Measurements from ENCODE around the gene TP53RK. TPM values are rescaled to one million over a fixed set of nuclear protein-coding genes. Genes with fewer than 3 reads are reported as not detected.

TP53RK gene
- polyA plus RNA-seq: 12.7 TPM

DNA sequence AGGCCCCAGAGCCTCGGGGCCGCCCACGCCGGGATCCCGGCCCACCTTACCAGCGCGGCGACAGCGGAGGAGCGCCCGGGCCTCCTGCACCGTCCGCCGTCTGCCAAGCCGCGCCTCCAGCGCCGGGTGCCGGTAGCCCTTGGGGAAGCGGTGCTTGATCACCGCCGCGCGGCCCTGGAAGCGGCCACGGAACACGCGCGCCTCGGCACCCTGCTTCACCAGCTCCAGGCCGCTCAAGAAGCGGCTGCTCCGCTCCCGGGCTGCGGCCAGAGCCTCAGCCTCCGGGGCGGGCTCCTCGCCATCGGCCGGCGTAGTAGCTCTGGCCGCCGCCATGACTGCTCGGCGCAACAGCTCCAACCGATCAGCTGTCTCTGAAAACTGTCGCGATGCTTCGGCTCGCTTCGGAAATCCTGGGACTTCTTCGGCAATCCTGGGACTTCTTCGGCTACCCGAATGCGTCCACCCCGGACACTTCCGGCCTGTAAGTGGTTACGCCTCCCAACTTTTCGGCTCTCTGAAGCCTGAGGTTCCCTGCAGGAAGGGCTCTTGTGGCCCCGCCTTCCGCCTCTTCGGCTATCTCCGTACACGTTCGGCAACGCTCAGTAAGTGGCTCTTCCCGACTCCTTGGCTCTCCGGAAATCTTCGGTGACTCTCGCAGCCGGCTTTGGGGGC, at the start of gene TP53RK:
TP53RK (minus strand) TSS at position 363 of the 672 bp plus-strand sequence; CDS start at position 333, 30 bp downstream.
- Mint-ChIP-seq H3K27me3 (no peaks in the 10 kb centered on the region), H3K27ac (peak within 1 kb of the TSS; percentile 91 to 97 (median 95)), H3K9me3 (no peaks in the 10 kb centered on the region), H3K4me3 (peak within 1 kb of the TSS; percentile 97 to 100 (median 99)), H3K36me3 (peaks cover 2% of the 10 kb centered on the region), H3K4me1 (peaks cover 24 to 40% (median 39%) of the 10 kb centered on the region in 3 donors)

DNA sequence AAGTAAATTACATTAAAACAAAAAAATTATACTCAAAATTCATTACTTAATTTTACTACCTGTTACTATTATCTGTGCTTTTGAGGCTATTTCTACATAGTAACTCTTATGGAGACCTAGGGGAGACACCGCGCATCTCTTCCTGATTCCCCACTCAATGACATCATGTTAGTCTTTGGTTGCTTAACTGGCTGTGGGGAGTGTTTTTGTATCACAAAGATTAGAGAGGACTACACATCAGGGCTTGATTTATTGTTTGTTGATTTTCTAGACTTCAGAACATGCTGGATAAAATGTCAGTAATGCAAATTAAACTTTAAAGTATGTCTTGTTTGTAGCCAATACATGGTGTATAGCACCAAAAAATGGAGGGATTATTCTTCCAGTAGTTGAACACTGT, 46.2 kb upstream of the TP53RK start:
- peaks cover 0 to 3% (median 0%) of the 10 kb centered on the region in 3 donors for H3K4me1 Mint-ChIP-seq
- no peak overlapping the region for H3K4me3 Mint-ChIP-seq
- peaks cover 0 to 9% (median 8%) of the 10 kb centered on the region in 3 donors for H3K9me3 Mint-ChIP-seq
- H3K36me3 Mint-ChIP-seq: no peaks in the 10 kb centered on the region
- H3K27ac Mint-ChIP-seq: no peak overlapping the region
- H3K27me3 Mint-ChIP-seq: peaks cover 8% of the 10 kb centered on the region

- Mint-ChIP-seq H3K4me3 (no peak overlapping the region), H3K4me1 (no peaks in the 10 kb centered on the region), H3K9me3 (peaks cover 0 to 3% (median 1%) of the 10 kb centered on the region in 3 donors), H3K27ac (no peak overlapping the region), H3K27me3 (peaks cover 8% of the 10 kb centered on the region), H3K36me3 (no peaks in the 10 kb centered on the region)
Measured at GRCh38 chr20:46731770-46732169, 42.5 kb upstream of the TP53RK start.

- Mint-ChIP-seq H3K4me3 (no peak overlapping the region), H3K27ac (no peak overlapping the region), H3K4me1 (no peaks in the 10 kb centered on the region), H3K9me3 (peaks cover 0 to 4% (median 1%) of the 10 kb centered on the region in 3 donors), H3K27me3 (peaks cover 9% of the 10 kb centered on the region), H3K36me3 (no peaks in the 10 kb centered on the region)
Measured at GRCh38 chr20:46725186-46726165, 36.2 kb upstream of the TP53RK start.

- no peak overlapping the region for H3K4me3 Mint-ChIP-seq
- no peaks in the 10 kb centered on the region for H3K4me1 Mint-ChIP-seq
- no peak overlapping the region for H3K27ac Mint-ChIP-seq
- no peaks in the 10 kb centered on the region for H3K36me3 Mint-ChIP-seq
- peaks cover 7% of the 10 kb centered on the region for H3K27me3 Mint-ChIP-seq
- H3K9me3 Mint-ChIP-seq: peaks cover 0 to 8% (median 2%) of the 10 kb centered on the region in 3 donors
Measured at GRCh38 chr20:46724343-46724959, 35.2 kb upstream of the TP53RK start.

GRCh38 chr20:46723039-46723438, 33.8 kb upstream of the TP53RK start:
- no peaks in the 10 kb centered on the region for H3K36me3 Mint-ChIP-seq
- H3K4me1 Mint-ChIP-seq: no peaks in the 10 kb centered on the region
- peaks cover 7% of the 10 kb centered on the region for H3K27me3 Mint-ChIP-seq
- H3K9me3 Mint-ChIP-seq: peaks cover 0 to 8% (median 2%) of the 10 kb centered on the region in 3 donors
- no peak overlapping the region for H3K4me3 Mint-ChIP-seq
- no peak overlapping the region for H3K27ac Mint-ChIP-seq

- H3K27ac Mint-ChIP-seq: no peak overlapping the region
- H3K4me3 Mint-ChIP-seq: no peak overlapping the region
- H3K27me3 Mint-ChIP-seq: peaks cover 7% of the 10 kb centered on the region
- H3K36me3 Mint-ChIP-seq: no peaks in the 10 kb centered on the region
- H3K9me3 Mint-ChIP-seq: peaks cover 0 to 8% (median 2%) of the 10 kb centered on the region in 3 donors
- no peaks in the 10 kb centered on the region for H3K4me1 Mint-ChIP-seq
Measured at GRCh38 chr20:46722450-46722849, 33.2 kb upstream of the TP53RK start.

- Mint-ChIP-seq H3K4me3 (no peak overlapping the region), H3K27ac (no peak overlapping the region), H3K9me3 (peaks cover 0 to 8% (median 2%) of the 10 kb centered on the region in 3 donors), H3K27me3 (peaks cover 7% of the 10 kb centered on the region), H3K36me3 (no peaks in the 10 kb centered on the region), H3K4me1 (no peaks in the 10 kb centered on the region)
Measured at GRCh38 chr20:46721476-46721875, 32.2 kb upstream of the TP53RK start.

DNA sequence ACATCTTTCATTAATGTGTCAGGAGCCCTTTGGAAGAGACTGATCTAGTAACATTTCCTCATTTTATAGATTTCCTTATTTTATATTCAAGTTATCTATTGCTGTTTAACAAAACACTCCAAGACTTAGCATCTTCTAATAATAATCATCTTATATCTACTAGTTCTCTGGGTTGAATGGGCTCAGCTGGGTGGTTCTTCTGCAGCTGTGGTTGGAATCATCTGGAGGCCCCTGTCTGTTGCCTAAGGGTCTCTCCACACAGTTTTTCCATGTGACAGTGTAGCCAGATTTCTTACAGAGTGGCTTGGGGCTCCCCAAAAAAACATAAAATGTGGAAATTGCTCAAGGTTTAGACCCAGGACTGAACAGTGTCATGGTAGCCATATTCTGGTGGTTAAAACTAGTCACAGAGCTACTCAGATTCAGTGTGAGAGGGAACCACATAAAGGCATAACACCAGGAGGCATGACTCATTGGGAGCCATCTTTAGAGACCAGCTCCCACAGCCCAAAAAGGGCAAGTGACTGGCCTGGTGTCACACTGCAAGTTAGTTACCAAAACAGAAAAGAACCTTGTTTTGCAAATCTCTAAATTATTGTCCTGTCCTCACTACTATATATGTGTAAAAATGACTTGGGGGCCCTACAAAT, 31.7 kb upstream of the TP53RK start:
- H3K36me3 Mint-ChIP-seq: no peaks in the 10 kb centered on the region
- peaks cover 7% of the 10 kb centered on the region for H3K27me3 Mint-ChIP-seq
- no peaks in the 10 kb centered on the region for H3K4me1 Mint-ChIP-seq
- H3K4me3 Mint-ChIP-seq: no peak overlapping the region
- peaks cover 0 to 8% (median 3%) of the 10 kb centered on the region in 3 donors for H3K9me3 Mint-ChIP-seq
- no peak overlapping the region for H3K27ac Mint-ChIP-seq

- H3K4me1 Mint-ChIP-seq: no peaks in the 10 kb centered on the region
- peaks cover 11% of the 10 kb centered on the region for H3K27me3 Mint-ChIP-seq
- H3K9me3 Mint-ChIP-seq: peaks cover 0 to 8% (median 4%) of the 10 kb centered on the region in 3 donors
- no peaks in the 10 kb centered on the region for H3K36me3 Mint-ChIP-seq
- no peak overlapping the region for H3K4me3 Mint-ChIP-seq
- no peak overlapping the region for H3K27ac Mint-ChIP-seq
Measured at GRCh38 chr20:46720019-46720418, 30.8 kb upstream of the TP53RK start.

- no peak overlapping the region for H3K27ac Mint-ChIP-seq
- peaks cover 19% of the 10 kb centered on the region for H3K27me3 Mint-ChIP-seq
- peaks cover 0 to 8% (median 4%) of the 10 kb centered on the region in 3 donors for H3K9me3 Mint-ChIP-seq
- peaks cover 0 to 2% (median 0%) of the 10 kb centered on the region in 3 donors for H3K4me1 Mint-ChIP-seq
- H3K36me3 Mint-ChIP-seq: peaks cover 2% of the 10 kb centered on the region
- H3K4me3 Mint-ChIP-seq: no peak overlapping the region
Measured at GRCh38 chr20:46717818-46718541, 28.7 kb upstream of the TP53RK start.

- peaks cover 27% of the 10 kb centered on the region for H3K27me3 Mint-ChIP-seq
- no peak overlapping the region for H3K27ac Mint-ChIP-seq
- peak overlapping the region in 1 of 4 donors; percentile 58 for H3K4me3 Mint-ChIP-seq
- peaks cover 2% of the 10 kb centered on the region for H3K36me3 Mint-ChIP-seq
- peaks cover 0 to 6% (median 4%) of the 10 kb centered on the region in 3 donors for H3K9me3 Mint-ChIP-seq
- peaks cover 0 to 4% (median 2%) of the 10 kb centered on the region in 3 donors for H3K4me1 Mint-ChIP-seq
Measured at GRCh38 chr20:46715292-46715756, 26.1 kb upstream of the TP53RK start.

- Mint-ChIP-seq H3K27me3 (peaks cover 31% of the 10 kb centered on the region), H3K4me1 (peaks cover 0 to 10% (median 7%) of the 10 kb centered on the region in 3 donors), H3K36me3 (peaks cover 2% of the 10 kb centered on the region), H3K9me3 (peaks cover 0 to 4% (median 0%) of the 10 kb centered on the region in 3 donors), H3K4me3 (no peak overlapping the region), H3K27ac (no peak overlapping the region)
Measured at GRCh38 chr20:46713957-46714834, 25.0 kb upstream of the TP53RK start.

All from IgD-negative memory B cell (primary cell).